Measurements from ENCODE around the gene CDC34.

CDC34 gene, protein sequence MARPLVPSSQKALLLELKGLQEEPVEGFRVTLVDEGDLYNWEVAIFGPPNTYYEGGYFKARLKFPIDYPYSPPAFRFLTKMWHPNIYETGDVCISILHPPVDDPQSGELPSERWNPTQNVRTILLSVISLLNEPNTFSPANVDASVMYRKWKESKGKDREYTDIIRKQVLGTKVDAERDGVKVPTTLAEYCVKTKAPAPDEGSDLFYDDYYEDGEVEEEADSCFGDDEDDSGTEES

GRCh38 chr19:531753-532560, at the start of gene CDC34:
CDC34 (plus strand) TSS chr19:531760; CDS start chr19:531932, 172 bp downstream.
- DNase-seq (ENCODE audit: extremely low read depth in 1 of 2, low read depth in 1 of 2) = no peak

DNA sequence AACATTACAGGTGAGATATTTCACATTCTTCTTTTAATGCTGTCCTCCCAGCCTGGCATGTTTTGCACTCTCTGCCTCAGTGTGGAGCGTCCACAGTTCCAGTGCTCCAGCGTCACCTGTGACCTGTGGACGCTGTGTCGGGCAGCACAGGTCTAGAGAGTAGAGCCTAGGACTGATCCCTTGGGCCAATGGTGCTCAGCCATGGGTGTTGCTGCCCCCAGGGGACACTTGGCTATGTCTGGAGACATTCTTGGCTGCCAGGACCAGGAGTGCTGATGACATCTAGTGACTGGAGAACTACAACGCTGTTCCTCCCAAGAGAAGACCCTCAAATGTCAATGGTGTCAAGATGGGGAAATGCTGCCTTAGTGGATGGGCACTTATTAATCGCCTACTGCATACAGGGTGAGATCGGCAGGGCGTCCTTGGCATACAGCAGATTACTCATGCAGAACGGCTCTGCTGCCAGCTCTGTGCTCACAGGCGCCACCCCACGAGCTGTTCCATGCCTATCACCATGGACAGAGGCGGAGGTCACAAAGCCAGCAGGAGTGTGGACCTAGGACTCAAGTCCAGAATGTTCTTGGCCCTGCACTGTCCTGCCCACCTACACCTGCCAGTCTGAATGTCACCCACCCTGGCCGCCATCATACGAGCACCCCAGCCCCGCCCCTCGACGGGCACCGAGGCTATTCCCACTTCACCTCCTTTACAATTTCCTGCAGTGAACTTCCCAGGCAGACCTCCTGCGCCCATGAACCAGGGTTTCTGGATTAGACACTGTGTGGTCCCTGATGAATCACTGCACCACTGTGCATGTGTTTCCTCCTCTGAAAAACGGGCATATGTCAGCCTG, 49.1 kb upstream of the CDC34 start:
- DNase-seq (ENCODE audit: extremely low read depth in 1 of 2, low read depth in 1 of 2) = no peak

GRCh38 chr19:483332-484072, 48.1 kb upstream of the CDC34 start:
- no peak for DNase-seq (ENCODE audit: extremely low read depth in 1 of 2, low read depth in 1 of 2)

DNA sequence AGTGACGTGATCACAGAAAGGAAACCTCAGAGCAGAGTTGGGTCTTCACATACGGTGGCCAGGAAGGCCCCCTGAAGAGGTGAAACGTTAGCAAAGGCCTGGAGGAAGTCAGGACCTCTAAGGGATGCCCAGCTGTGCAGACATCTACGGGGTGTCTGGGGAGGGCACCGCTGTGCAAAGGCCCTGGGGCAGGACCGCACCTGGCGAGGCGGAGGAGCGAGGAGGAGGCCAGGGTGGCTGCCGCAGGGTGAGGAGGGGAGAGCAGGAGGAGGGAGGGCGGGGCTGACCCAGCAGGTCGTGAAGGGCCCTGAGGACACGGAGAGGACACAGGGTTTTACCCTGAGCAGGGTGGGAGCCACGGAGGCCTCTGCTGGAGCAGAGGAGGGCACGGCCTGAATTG, 47.1 kb upstream of the CDC34 start:
- DNase-seq (ENCODE audit: extremely low read depth in 1 of 2, low read depth in 1 of 2) = no peak

- no peak for DNase-seq (ENCODE audit: extremely low read depth in 1 of 2, low read depth in 1 of 2)
Observed at GRCh38 chr19:485077-485476, 46.5 kb upstream of the CDC34 start.

GRCh38 chr19:485583-486236, 45.9 kb upstream of the CDC34 start:
- DNase-seq (ENCODE audit: extremely low read depth in 1 of 2, low read depth in 1 of 2) = no peak

GRCh38 chr19:488505-489417, 42.8 kb upstream of the CDC34 start:
- DNase-seq (ENCODE audit: extremely low read depth in 1 of 2, low read depth in 1 of 2) = peak; percentile 82 to 88

DNA sequence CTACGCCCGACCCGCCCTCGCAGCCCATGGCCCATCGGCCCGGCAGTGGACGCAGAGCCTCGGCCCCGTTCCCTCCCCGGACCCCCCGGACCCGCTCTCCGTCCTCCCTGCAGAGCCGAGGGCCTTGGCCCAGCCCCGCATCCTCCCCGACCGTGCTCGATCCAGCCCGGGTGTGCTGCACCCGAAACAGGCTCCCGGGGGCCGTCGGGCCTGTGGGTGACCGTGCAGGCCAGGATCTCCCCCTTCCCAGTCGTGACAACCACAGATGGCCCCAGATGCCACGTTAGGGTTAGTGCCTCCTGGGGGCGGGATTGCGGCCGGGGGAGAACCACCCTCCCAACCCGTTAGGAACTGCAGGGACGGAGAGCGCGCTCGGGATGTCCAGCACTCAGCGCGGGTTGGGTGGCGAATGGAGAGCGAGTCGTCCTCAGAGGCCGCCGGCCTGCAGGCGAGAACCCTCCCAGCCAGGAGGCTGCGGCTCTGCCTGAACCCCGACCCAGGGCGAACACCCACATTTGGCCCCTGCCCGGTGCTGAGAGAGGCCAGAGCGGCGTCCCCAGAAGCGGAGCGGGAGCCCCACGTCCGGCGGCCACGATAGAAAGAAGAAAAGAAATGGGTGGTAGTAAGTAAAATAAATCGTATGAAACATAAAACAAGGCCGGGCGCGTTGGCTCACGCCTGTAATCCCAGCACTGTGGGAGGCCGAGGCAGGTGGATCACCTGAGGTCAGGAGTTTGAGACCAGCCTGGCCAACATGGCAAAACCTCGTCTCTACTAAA, 42.0 kb upstream of the CDC34 start:
- DNase-seq (ENCODE audit: extremely low read depth in 1 of 2, low read depth in 1 of 2) = no peak

DNA sequence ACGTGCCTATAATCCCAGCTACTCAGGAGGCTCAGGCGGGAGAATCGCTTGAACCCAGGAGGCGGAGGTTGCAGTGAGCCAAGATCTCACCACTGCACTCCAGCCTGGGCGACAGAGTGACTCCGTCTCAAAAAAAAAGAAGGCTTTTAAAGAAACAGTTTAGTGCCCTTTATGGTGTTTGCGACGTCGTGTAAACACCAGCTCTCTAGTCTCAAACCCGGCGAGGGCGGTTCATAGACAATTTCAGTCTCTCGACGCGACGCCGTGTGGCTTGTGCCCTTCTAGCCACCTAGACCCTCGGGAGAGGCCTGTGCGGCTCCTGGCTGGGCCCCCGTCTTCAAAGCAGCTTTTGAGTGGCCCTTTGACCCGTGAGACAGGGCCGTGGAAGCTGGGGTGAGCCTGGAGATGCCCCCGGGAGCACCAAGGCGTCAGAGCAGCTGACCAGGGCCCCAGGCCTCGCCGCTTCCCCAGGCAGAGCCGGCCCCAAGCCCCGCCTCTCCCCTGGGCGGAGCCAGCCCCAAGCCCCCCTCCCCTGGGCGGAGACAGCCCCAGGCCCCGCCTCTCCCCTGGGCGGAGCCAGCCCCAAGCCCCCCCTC, 40.3 kb upstream of the CDC34 start:
- DNase-seq (ENCODE audit: extremely low read depth in 1 of 2, low read depth in 1 of 2) = no peak

- DNase-seq (ENCODE audit: extremely low read depth in 1 of 2, low read depth in 1 of 2) = no peak
Observed at GRCh38 chr19:492091-492531, 39.4 kb upstream of the CDC34 start.

DNA sequence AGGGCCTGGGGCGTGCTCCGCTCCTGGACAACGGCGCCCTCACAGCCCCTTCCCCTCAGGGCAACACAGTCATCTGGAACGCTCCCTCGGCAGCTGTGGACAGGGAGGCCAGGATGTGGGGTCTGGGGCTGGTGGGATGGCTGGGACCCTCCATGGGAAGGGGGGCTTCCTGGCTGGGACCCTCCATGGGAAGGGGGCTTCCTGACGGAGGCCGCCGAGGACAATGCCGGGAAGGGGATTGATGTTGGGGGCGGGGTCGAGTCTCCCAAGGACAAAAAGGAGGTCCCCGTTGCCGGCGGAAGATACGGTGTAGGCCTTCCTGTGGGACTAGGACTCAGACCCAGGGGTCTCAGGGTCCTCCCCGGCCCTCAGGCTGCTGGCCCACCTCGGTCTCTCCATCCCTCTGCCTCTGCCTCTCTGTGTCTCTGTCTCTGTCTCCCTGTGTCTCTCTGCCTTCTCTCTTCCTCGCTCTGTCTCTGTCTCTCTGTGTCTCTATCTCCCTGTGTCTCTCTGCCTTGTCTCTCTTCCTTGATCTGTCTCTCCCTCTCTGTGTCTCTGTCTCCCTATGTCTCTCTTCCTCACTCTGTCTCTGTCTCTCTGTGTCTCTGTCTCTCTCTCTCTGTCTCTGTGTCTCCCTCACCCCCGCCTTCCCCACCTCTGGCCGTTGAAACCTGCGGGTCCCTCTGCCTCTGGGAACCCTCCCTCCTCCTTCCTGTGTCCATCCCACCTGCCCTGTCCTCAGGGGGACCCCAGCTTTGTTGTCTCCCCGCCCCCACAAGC, 38.0 kb upstream of the CDC34 start:
- no peak for DNase-seq (ENCODE audit: extremely low read depth in 1 of 2, low read depth in 1 of 2)

DNA sequence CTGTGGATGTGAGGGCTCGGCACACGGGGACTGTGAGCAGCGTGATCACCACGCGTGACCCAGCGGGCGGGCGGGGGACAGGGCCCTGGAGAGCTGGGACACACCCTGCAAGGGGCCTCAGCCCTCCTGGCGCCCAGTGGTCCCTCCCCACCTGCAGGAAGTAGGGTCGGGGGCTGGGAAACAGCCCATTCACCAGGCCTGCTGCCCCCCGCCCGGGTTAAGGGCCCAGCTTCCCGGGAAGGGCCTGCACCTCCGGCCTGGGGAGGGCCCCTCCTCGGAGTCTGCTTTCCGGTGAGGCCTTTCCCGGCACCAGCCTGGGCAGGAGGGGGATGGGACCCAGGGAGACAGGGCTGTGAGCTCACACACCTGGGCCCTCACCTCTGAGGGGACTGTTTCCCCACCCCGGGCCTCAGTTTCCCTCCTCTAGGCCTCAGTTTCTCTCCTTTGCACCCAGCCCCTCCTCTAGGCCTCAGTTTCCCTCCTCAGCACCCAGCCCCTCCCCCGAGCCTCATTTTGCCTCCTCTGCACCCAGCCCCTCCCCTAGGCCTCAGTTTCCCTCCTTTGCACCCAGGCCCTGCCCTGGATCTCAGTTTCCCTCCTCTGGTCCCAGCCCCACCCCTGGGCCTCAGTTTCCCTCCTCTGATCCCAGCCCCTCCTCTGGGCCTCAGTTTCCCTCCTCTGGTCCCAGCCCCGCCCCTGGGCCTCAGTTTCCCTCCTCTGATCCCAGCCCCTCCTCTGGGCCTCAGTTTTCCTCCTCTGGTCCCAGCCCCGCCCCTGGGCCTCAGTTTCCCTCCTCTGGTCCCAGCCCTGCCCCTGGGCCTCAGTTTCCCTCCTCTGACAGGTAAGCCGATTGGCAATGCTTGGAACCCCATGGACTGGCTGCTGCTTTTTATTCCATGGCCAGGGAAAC, 37.1 kb upstream of the CDC34 start:
- no peak for DNase-seq (ENCODE audit: extremely low read depth in 1 of 2, low read depth in 1 of 2)

- no peak for DNase-seq (ENCODE audit: extremely low read depth in 1 of 2, low read depth in 1 of 2)
Observed at GRCh38 chr19:495081-495401, 36.5 kb upstream of the CDC34 start.

DNA sequence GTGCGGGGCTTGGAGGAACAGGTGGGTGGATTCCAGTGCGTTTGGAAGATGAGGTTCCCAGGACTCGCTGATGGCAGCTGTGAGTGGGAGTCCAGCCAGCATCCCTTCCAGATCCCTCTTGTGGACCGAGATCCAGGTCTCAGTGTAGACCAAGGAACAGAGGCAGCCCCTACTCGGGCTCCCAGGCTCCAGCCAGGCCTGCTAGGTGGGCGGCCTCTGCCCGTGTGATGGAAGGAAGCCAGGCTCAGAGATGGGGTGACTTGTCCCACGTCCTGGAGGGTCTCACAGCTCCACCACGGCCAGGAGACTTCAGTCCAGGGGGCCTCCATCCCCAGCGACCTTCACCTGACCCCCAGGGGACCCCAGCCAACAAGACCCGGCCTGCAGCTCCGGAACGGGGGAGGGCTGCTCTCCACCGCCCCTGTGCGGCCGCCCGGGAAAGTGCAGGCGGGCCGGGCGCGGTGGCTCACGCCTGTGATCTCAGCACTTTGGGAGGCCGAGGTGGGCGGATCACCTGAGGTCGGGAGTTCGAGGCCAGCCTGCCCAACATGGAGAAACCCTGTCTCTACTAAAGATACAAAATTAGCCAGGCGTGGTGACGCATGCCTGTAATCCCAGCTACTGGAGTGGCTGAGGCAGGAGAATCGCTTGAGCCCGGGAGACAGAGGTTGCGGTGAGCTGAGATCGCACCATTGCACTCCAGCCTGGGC, 36.0 kb upstream of the CDC34 start:
- DNase-seq (ENCODE audit: extremely low read depth in 1 of 2, low read depth in 1 of 2) = peak in 1 of 2 donors; percentile 39

- no peak for DNase-seq (ENCODE audit: extremely low read depth in 1 of 2, low read depth in 1 of 2)
Observed at GRCh38 chr19:496112-496665, 35.4 kb upstream of the CDC34 start, which contains the start of gene MADCAM1. MADCAM1 (plus strand) TSS chr19:496486; CDS start chr19:496500, 14 bp downstream.
